OCI-LY1 (cell line): ENCODE data around the gene CASP4.

Experiments
- H2AFZ ChIP-seq: fragments of 200-600 bp; sonication (generic), shearing (Covaris generic); 2 replicates; pipeline ENCODE4 v1.6.0; 2014; ENCODE audit warnings: antibody characterized with exemption, mild to moderate bottlenecking, low read length
- H3F3A ChIP-seq: fragments of 200-600 bp; sonication (generic), shearing (Covaris generic); 2 replicates; pipeline ENCODE4 v1.6.0; 2014; ENCODE audit warnings: mild to moderate bottlenecking, antibody characterized with exemption, low read length, moderate library complexity; ENCODE audit not compliant: insufficient read depth
- H3K27ac ChIP-seq: fragments of 200-600 bp; sonication (generic); 2 replicates; pipeline ENCODE4 v1.5.1; 2014; ENCODE audit warnings: low read length, mixed run types, mild to moderate bottlenecking, low read depth; ENCODE audit not compliant: poor library complexity, severe bottlenecking
- H3K27me3 ChIP-seq: fragments of 200-600 bp; sonication (generic); 2 replicates; pipeline ENCODE4 v1.6.0; 2014; ENCODE audit warnings: antibody characterized with exemption, mild to moderate bottlenecking, low read length, moderate library complexity; ENCODE audit not compliant: insufficient read depth
- H3K36me3 ChIP-seq: fragments of 200-600 bp; sonication (generic); 2 replicates; pipeline ENCODE4 v1.6.1; 2014; ENCODE audit warnings: mild to moderate bottlenecking, antibody characterized with exemption, low read length, moderate library complexity, mixed read lengths; ENCODE audit not compliant: insufficient read depth
- H3K4me1 ChIP-seq: fragments of 200-600 bp; sonication (generic); 2 replicates; pipeline ENCODE4 v1.5.1; 2014; ENCODE audit warnings: mild to moderate bottlenecking, low read length, moderate library complexity; ENCODE audit not compliant: insufficient read depth, severe bottlenecking
- H3K4me2 ChIP-seq: fragments of 200-600 bp; sonication (generic), shearing (Covaris generic); 2 replicates; pipeline ENCODE4 v1.6.1; 2014; ENCODE audit warnings: low read length
- H3K4me3 ChIP-seq: fragments of 200-600 bp; sonication (generic); 2 replicates; pipeline ENCODE4 v1.5.1; 2014; ENCODE audit warnings: low read length, low read depth, mild to moderate bottlenecking, mixed read lengths; ENCODE audit not compliant: poor library complexity, severe bottlenecking
- H3K79me2 ChIP-seq: fragments of 200-600 bp; shearing (Covaris generic); 2 replicates; pipeline ENCODE4 v1.6.1; 2016; ENCODE audit warnings: mixed run types, low read length, mixed read lengths; ENCODE audit not compliant: insufficient read depth
- H3K9ac ChIP-seq: fragments of 200-600 bp; sonication (generic), shearing (Covaris generic); 2 replicates; pipeline ENCODE4 v1.6.1; 2014; ENCODE audit warnings: mild to moderate bottlenecking, low read length, mixed read lengths
- H3K9me2 ChIP-seq: fragments of 200-600 bp; sonication (generic), shearing (Covaris generic); 2 replicates; pipeline ENCODE4 v1.6.1; 2014; ENCODE audit warnings: low read depth, mild to moderate bottlenecking, low read length, mixed read lengths
- H3K9me3 ChIP-seq: fragments of 200-600 bp; shearing (Covaris generic); 2 replicates; pipeline ENCODE4 v1.6.1; 2014; ENCODE audit warnings: low read length, mixed read lengths
- H4K20me1 ChIP-seq: fragments of 200-600 bp; sonication (generic), shearing (Covaris generic); 2 replicates; pipeline ENCODE4 v1.6.0; 2016; ENCODE audit warnings: mild to moderate bottlenecking, low read length; ENCODE audit not compliant: insufficient read depth
- EZH2 ChIP-seq: fragments of 200-600 bp; sonication (generic), shearing (Covaris generic); IDR thresholded peaks from 2 replicates; pipeline ENCODE4 v1.8.0; 2017; ENCODE audit warnings: borderline replicate concordance, mixed run types, mild to moderate bottlenecking, antibody characterized with exemption, low read length, moderate library complexity, mixed read lengths
- TF ChIP-seq, protein P1 (sequence below): fragments of 200-600 bp; sonication (generic), shearing (Covaris generic); IDR thresholded peaks from 2 replicates; pipeline ENCODE4 v1.5.1; 2017; ENCODE audit warnings: mild to moderate bottlenecking, antibody characterized with exemption, low read length, moderate library complexity, mixed read lengths

CASP4 gene

DNA sequence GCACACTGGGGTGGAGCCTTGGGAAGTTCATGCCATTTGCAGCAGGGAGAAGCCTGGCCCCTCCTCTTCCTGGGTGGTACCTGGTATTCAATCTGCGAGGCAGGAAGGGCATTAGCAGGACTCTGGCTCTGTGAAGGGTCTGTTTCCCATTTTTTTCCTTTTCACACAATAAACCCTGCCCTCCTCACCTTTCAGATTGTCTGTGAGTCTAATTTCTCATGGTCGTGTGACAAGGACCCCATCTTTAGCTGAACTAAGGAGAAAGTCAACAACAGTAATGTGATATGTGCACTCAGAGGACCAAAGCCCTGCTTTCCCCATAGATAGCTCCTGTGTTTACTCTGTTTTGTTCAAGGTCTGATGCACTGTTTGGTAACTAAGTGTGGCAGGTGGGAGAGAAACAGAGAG, 26.6 kb upstream of the CASP4 start:
- no peaks in the 10 kb centered on the region for H4K20me1 ChIP-seq
- H3K4me3 ChIP-seq: no peak overlapping the region
- H3K27me3 ChIP-seq: no peaks in the 10 kb centered on the region
- H3F3A ChIP-seq: no peaks in the 10 kb centered on the region
- no peak overlapping the region for H3K9ac ChIP-seq
- H3K4me1 ChIP-seq: no peaks in the 10 kb centered on the region
- H3K9me3 ChIP-seq: no peaks in the 10 kb centered on the region
- no peaks in the 10 kb centered on the region for H3K36me3 ChIP-seq
- H3K9me2 ChIP-seq: no peaks in the 10 kb centered on the region
- no peak overlapping the region for H3K4me2 ChIP-seq
- TF ChIP-seq EZH2: no peak
- TF ChIP-seq, protein P1, sequence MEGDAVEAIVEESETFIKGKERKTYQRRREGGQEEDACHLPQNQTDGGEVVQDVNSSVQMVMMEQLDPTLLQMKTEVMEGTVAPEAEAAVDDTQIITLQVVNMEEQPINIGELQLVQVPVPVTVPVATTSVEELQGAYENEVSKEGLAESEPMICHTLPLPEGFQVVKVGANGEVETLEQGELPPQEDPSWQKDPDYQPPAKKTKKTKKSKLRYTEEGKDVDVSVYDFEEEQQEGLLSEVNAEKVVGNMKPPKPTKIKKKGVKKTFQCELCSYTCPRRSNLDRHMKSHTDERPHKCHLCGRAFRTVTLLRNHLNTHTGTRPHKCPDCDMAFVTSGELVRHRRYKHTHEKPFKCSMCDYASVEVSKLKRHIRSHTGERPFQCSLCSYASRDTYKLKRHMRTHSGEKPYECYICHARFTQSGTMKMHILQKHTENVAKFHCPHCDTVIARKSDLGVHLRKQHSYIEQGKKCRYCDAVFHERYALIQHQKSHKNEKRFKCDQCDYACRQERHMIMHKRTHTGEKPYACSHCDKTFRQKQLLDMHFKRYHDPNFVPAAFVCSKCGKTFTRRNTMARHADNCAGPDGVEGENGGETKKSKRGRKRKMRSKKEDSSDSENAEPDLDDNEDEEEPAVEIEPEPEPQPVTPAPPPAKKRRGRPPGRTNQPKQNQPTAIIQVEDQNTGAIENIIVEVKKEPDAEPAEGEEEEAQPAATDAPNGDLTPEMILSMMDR: no peak
- H2AFZ ChIP-seq: no peak overlapping the region
- no peaks in the 10 kb centered on the region for H3K79me2 ChIP-seq
- H3K27ac ChIP-seq: no peak overlapping the region

DNA sequence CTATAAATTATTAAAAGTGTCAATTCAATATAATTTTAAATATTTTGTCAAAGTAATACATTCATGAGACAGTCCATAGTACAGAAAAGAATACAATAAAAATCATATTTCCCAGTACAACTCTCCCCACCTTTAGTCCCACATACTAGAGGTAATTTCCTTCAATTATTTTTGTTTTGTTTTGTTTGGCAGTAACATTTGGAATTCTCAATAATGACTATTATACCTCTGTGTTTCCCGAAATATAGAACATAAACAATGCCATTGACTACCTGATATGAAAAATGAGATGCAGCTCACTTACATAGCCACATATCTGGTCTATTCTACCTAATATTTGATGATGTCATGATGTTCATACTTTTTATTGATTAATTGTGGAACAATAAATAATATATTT, 24.4 kb upstream of the CASP4 start:
- Histone ChIP-seq H3K4me2 (no peak overlapping the region), H4K20me1 (no peaks in the 10 kb centered on the region), H3K9ac (no peak overlapping the region), H3K9me3 (no peaks in the 10 kb centered on the region), H3F3A (no peaks in the 10 kb centered on the region), H3K36me3 (no peaks in the 10 kb centered on the region), H2AFZ (no peak overlapping the region), H3K27ac (no peak overlapping the region), H3K79me2 (no peaks in the 10 kb centered on the region), H3K4me1 (no peaks in the 10 kb centered on the region), H3K4me3 (no peak overlapping the region), H3K27me3 (no peaks in the 10 kb centered on the region), H3K9me2 (no peaks in the 10 kb centered on the region)
- TF ChIP-seq, protein P1: no peak
- TF ChIP-seq EZH2: no peak

DNA sequence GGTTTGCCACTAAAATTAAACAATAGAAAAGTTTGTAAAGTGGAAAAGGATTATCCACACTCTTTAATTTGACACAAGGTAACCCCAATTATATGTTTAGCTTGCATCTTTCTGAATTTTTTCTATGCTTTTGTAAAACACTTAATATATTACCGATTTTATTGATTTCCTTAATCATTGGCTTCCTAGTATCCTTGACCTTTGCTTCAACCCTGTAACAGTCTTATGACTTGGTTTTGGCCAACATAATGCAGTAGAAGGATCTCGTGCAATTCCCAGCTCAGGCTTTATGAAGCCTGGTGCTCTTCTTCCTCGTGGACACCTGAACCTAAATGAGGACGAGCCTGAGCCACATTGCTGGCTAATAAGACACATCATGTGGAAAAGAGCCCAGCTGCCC, 23.6 kb upstream of the CASP4 start:
- Histone ChIP-seq H3K9me2 (no peaks in the 10 kb centered on the region), H3K4me3 (no peak overlapping the region), H4K20me1 (no peaks in the 10 kb centered on the region), H2AFZ (no peak overlapping the region), H3K9ac (no peak overlapping the region), H3K36me3 (no peaks in the 10 kb centered on the region), H3K4me2 (no peak overlapping the region), H3K4me1 (no peaks in the 10 kb centered on the region), H3K9me3 (no peaks in the 10 kb centered on the region), H3F3A (no peaks in the 10 kb centered on the region), H3K27me3 (no peaks in the 10 kb centered on the region), H3K27ac (no peak overlapping the region), H3K79me2 (no peaks in the 10 kb centered on the region)
- TF ChIP-seq, protein P1: no peak
- no peak for TF ChIP-seq EZH2
